AG04450 (cell line): ENCODE results near the gene CXCR5. TPM values are rescaled to one million over a fixed set of nuclear protein-coding genes. Genes with fewer than 3 reads are reported as not detected.

ENCODE experiments used
- CTCF ChIA-PET: fragments of 300-600, 350-600 bp; formaldehyde crosslinking; extraction: SDS; loops from one replicate; lab custom pipeline; 2022; ENCODE audit warnings: antibody characterized with exemption, inconsistent platforms; lab: Charles Lee
- POLR2A ChIA-PET: fragments of 350-600 bp; formaldehyde crosslinking; extraction: SDS; loops from one replicate; lab custom pipeline; 2021; ENCODE audit warnings: antibody characterized with exemption, inconsistent platforms; lab: Yijun Ruan, JAX
- DNase-seq: peaks from one replicate; pipeline ENCODE4 v3.0.0-alpha.2; 2011; ENCODE audit warnings: low read depth, low spot score
- H3K27ac ChIP-seq: one replicate; pipeline ENCODE4 v1.5.1; 2012; ENCODE audit warnings: low read depth, low read length, control low read depth
- H3K27me3 ChIP-seq: one replicate; pipeline ENCODE4 v1.6.0; 2012; ENCODE audit warnings: low read length; ENCODE audit not compliant: control insufficient read depth, insufficient read depth
- H3K4me3 ChIP-seq: 2 replicates; pipeline ENCODE4 v1.5.1; 2011; ENCODE audit warnings: mild to moderate bottlenecking, low read depth, low read length, control low read depth
- H3K9me3 ChIP-seq: 2 replicates; pipeline ENCODE4 v1.5.1; 2012; ENCODE audit warnings: low read length; ENCODE audit not compliant: control insufficient read depth, insufficient read depth
- CTCF ChIP-seq: IDR thresholded peaks from 2 replicates; pipeline ENCODE4 v1.5.1; 2011; ENCODE audit warnings: low read depth, low read length, control low read depth, inconsistent platforms
- polyA plus RNA-seq: library from polyadenylated mRNA; depleted of rRNA; stranded (reverse); fragments of >200 nt; gene quantifications from 2 replicates; pipeline ENCODE4 v1.2.3, GENCODE V29; 2011

The CXCR5 gene
- polyA plus RNA-seq, 1 experiment = not detected

- CTCF ChIA-PET = no interaction called here
These were observed 9.9 kb upstream of the CXCR5 start for GRCh38 chr11:118873804-118874203.

GRCh38 chr11:118876286-118876685 is 7.4 kb upstream of the CXCR5 start:
- H3K27ac ChIP-seq = no peak overlapping the region
- ChIA-PET POLR2A (no interaction called here), CTCF (no interaction called here)
- no peak for DNase-seq
- no peaks in the 10 kb centered on the region for H3K27me3 ChIP-seq
- no peak overlapping the region for H3K4me3 ChIP-seq
- TF ChIP-seq CTCF = no peak
- no peaks in the 10 kb centered on the region for H3K9me3 ChIP-seq

More at GRCh38 chr11:118873804-118874203, 9.9 kb upstream of the CXCR5 start:
- POLR2A ChIA-PET = no interaction called here
- no peak for DNase-seq
- H3K27me3 ChIP-seq = no peaks in the 10 kb centered on the region
- H3K4me3 ChIP-seq = no peak overlapping the region
- no peak for TF ChIP-seq CTCF
- no peaks in the 10 kb centered on the region for H3K9me3 ChIP-seq
- H3K27ac ChIP-seq = no peak overlapping the region

- Histone ChIP-seq H3K27me3 (no peaks in the 10 kb centered on the region), H3K27ac (no peak overlapping the region), H3K4me3 (no peak overlapping the region), H3K9me3 (no peaks in the 10 kb centered on the region)
- TF ChIP-seq CTCF = no peak
- CTCF ChIA-PET = interaction anchor here (1.3 kb wide), 1 partner anchor 188 kb away, joined by 6 read pairs; no protein-coding TSS in a partner anchor
- POLR2A ChIA-PET = interaction anchor here (0.7 kb wide), 1 partner anchor 47 kb away, joined by 11 read pairs; no protein-coding TSS in a partner anchor
- no peak for DNase-seq
These were observed 6.1 kb upstream of the CXCR5 start for GRCh38 chr11:118877487-118878162.

- DNase-seq = no peak
- TF ChIP-seq CTCF = no peak
- H3K9me3 ChIP-seq = no peaks in the 10 kb centered on the region
- no peak overlapping the region for H3K27ac ChIP-seq
- CTCF ChIA-PET = interaction anchor here (0.5 to 1.3 kb wide), 2 partner anchors 87 to 189 kb away, joined by 3 to 6 read pairs; no protein-coding TSS in a partner anchor
- H3K4me3 ChIP-seq = no peak overlapping the region
- H3K27me3 ChIP-seq = no peaks in the 10 kb centered on the region
- POLR2A ChIA-PET = interaction anchor here (0.7 kb wide), 2 partner anchors 46 to 48 kb away, joined by 11 read pairs; partner anchors contain the start of gene BCL9L
These were observed 5.5 kb upstream of the CXCR5 start for GRCh38 chr11:118878163-118878563.

GRCh38 chr11:118881228-118881627 is 2.5 kb upstream of the CXCR5 start:
- Histone ChIP-seq H3K4me3 (no peak overlapping the region), H3K9me3 (no peaks in the 10 kb centered on the region), H3K27ac (no peak overlapping the region), H3K27me3 (no peaks in the 10 kb centered on the region)
- TF ChIP-seq CTCF = no peak
- no peak for DNase-seq
- ChIA-PET CTCF (no interaction called here), POLR2A (no interaction called here)
